Subcutaneous adipose tissue (tissue), 4 donors: ENCODE data around the gene VEGFC. TPM values are rescaled to one million over a fixed set of nuclear protein-coding genes. Genes with fewer than 3 reads are reported as not detected.

Experiments
- total RNA-seq, 4 donors: library from RNA; depleted of rRNA; stranded (reverse); fragments of >200 nt; gene quantifications; one replicate each; pipeline ENCODE4 v1.1.0, GENCODE V29; 2016
- TF ChIP-seq, protein P1 (sequence below): fragments of 450-650 bp; IDR thresholded peaks from one replicate; pipeline ENCODE4 v1.5.1; 2016; ENCODE audit warnings: low read depth, mild to moderate bottlenecking, control low read depth, antibody characterized with exemption, moderate library complexity

The VEGFC gene
- total RNA-seq, 4 donors from 2014 or later, result 12.6 to 25.4 (median 14.4) TPM

DNA sequence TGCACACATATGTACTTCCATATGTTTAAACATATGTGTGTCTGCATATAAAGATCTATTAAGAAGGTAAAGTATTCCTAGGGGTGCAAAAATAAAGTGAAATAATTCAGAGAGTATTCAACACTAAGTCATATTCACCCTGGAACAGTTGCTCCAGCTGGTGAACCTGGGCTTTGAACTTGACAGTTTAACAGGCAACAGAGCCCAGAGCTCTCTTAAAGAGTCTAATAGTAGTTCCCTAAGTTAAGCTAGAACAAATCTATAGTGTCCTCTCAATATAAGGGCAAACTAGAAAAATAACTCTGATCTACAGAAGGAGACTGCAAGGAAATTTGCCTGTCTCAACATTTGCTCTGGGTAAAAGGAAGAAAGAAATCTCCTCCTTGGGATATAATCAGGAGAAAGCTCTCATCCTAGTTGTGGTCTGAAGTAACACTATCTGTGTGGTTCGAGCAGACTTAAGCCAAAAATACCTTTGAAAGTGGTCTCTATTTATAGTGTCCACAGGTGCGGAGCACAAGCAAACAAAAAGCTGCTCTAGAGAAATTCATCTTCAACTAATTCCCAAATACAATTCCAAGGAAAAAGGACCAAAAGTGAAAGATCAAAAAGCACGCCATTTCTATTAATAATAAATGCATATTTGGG is 29.9 kb downstream of the VEGFC start:
- TF ChIP-seq, protein P1, sequence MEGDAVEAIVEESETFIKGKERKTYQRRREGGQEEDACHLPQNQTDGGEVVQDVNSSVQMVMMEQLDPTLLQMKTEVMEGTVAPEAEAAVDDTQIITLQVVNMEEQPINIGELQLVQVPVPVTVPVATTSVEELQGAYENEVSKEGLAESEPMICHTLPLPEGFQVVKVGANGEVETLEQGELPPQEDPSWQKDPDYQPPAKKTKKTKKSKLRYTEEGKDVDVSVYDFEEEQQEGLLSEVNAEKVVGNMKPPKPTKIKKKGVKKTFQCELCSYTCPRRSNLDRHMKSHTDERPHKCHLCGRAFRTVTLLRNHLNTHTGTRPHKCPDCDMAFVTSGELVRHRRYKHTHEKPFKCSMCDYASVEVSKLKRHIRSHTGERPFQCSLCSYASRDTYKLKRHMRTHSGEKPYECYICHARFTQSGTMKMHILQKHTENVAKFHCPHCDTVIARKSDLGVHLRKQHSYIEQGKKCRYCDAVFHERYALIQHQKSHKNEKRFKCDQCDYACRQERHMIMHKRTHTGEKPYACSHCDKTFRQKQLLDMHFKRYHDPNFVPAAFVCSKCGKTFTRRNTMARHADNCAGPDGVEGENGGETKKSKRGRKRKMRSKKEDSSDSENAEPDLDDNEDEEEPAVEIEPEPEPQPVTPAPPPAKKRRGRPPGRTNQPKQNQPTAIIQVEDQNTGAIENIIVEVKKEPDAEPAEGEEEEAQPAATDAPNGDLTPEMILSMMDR, result no peak

DNA sequence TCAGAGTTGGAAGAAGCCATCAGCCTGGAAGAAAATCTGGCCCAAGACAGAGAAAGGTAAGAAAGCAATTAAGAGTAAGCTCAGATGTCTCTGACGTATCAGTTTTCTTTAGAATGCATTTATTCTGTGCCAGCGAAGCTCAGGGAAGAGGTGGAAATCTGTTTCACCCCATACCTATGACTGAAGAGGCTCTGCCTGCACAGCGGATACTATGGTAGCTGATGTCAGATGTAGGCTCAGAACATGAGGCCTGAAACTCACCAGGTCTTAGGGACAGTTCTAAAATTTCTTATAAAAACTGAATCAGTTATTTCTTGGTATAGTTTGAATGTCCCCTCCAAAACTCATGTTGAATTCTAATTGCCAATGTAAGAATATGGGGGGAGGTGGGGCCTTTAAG is 30.9 kb downstream of the VEGFC start:
- TF ChIP-seq, protein P1, result no peak

DNA sequence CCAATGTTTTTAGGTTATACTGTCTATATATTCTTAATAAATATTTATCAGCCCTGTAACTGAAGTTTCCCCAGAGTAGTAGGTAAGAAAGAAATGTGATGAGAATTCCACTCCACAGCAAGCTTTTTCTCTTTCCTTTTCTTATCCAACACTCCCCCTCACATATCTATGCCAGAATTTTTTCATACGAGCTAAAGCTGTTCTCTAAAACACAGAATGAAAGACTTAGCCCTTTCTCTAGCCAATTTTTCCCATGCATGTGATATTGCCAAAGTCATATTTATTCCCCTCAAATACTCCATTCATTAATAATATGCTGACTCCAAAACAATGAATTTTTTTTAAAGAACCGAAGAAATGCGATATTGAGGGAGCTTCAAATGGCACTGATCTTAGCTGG is 32.3 kb downstream of the VEGFC start:
- TF ChIP-seq, protein P1, result no peak

DNA sequence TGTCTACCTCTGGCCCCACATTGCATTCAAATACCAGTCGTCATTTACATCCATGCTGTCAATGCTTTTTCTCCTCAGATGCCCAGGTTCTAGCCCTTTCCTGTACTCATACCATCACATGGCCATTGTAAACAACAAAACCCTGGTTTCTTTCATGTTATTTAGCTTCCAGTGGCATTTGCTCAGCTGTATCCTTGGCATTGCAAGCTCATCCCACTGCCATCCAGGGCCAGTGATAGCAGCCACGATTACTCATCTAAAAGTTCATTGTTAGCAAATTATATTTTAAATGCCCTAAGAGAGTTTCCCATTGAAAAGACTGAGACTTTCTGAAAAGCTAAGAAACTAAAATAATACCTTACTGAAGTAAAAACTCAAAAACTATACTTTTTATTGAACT is 34.0 kb downstream of the VEGFC start:
- TF ChIP-seq, protein P1, result no peak

DNA sequence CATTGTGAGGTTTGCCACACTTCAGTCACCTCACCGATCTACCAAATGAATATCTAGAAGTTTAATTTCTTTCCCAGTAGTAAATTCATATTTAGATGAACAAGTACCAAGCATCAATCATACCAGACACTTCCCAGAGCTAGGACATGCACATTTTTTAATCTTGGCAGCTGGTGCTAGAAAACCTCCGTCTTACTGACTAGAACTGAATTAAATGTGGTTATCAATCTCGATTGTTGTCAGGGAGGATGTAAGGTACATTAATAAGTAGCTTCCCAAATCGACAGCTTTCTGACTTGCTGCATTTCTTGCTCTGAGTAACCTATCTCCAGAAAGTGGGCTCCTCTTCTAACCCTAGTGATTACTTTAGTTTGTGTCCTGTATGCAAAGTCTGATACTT is 34.4 kb downstream of the VEGFC start:
- TF ChIP-seq, protein P1, result no peak

DNA sequence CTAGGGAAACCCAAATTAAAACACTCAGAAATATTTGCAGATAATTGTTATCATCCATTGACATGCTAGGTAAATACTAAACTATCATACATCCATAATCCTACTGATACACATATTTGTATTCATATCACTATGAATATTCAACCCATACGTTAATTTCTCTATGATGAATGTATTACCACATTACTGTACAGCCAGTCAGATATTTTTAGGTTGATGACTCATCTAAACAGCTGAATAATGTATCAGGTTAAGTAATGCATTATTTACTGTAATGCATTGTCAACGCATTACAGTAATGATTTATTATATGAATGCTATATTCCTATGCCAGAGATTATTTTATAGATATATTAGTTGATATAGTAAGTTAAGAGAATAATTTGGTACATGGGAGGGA is 37.1 kb downstream of the VEGFC start:
- TF ChIP-seq, protein P1, result no peak

DNA sequence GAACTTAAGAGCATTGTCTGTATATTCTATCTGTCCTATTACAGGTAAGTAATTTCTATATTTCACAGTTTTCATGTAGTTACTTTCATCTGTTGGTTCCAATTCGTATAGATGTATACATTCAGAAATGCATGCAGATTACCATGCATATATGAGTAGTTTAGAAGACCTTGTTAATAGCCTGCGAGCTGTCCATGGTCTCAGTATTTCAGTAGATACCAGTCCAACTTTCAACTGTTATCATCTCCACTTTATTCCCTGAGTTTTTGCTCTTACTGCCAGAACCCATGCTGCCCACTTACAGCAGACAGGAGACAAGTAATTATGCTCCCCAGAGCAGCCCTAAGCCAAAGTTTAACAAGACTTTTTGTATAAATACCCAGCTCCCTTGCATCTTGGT is 37.7 kb downstream of the VEGFC start:
- TF ChIP-seq, protein P1, result no peak
